Measurements from ENCODE around the gene TMEM272.

The TMEM272 gene

DNA sequence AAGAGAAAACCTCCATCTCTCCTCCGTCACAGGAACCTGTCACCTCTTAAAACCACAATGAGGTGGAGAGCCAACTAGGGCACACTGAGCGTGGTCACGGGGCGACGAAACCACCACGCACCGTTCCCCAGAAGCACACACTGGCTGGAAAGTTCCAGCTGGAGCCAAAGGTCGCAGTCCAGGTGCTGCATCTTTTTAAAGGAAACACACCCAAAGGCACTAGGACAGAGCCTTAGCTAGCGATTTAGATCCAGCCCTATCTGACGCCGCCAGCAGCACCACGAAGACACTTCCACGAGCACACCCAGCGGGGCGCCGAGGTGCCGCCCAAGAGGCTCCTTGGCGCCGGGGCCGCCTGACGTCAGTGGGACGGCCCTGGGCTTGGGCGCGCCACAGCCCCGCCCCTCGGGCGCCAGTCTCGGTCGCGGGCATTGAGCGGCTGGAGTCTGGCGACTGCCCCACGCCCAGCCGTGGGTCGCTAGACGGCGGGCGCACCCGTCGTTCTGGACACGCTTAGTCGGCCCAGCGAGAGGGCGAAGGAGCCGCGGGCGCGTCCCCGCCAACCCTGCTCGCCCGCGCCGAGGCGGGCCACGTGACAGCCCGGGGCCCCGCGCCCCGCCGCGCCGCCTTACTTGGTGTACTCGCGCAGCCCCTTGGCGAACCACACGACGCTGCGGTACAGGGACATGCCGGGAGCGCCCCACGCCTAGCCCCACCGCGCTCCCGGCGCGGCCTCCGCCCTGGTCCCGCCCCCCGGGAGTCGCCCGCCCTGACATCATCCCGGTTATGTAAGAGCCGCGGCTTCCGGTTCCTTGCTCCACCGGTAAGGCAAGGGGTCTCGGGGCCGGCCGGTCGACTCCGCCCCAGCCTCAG, 41.3 kb downstream of the TMEM272 start, which contains the start of gene DHRS12:
TSS of gene DHRS12 (minus strand) at position 742 of the 873 bp plus-strand sequence. CDS start 4,504 bp downstream, outside the sequence.
- TF ChIP-seq, protein P1, sequence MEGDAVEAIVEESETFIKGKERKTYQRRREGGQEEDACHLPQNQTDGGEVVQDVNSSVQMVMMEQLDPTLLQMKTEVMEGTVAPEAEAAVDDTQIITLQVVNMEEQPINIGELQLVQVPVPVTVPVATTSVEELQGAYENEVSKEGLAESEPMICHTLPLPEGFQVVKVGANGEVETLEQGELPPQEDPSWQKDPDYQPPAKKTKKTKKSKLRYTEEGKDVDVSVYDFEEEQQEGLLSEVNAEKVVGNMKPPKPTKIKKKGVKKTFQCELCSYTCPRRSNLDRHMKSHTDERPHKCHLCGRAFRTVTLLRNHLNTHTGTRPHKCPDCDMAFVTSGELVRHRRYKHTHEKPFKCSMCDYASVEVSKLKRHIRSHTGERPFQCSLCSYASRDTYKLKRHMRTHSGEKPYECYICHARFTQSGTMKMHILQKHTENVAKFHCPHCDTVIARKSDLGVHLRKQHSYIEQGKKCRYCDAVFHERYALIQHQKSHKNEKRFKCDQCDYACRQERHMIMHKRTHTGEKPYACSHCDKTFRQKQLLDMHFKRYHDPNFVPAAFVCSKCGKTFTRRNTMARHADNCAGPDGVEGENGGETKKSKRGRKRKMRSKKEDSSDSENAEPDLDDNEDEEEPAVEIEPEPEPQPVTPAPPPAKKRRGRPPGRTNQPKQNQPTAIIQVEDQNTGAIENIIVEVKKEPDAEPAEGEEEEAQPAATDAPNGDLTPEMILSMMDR (conservative IDR thresholded peaks at IDR 0.05), result peak; percentile 14; the same call in 1 of the 2 replicates
- H3K27ac ChIP-seq, result peak within 1 kb of the TSS; percentile 95

DNA sequence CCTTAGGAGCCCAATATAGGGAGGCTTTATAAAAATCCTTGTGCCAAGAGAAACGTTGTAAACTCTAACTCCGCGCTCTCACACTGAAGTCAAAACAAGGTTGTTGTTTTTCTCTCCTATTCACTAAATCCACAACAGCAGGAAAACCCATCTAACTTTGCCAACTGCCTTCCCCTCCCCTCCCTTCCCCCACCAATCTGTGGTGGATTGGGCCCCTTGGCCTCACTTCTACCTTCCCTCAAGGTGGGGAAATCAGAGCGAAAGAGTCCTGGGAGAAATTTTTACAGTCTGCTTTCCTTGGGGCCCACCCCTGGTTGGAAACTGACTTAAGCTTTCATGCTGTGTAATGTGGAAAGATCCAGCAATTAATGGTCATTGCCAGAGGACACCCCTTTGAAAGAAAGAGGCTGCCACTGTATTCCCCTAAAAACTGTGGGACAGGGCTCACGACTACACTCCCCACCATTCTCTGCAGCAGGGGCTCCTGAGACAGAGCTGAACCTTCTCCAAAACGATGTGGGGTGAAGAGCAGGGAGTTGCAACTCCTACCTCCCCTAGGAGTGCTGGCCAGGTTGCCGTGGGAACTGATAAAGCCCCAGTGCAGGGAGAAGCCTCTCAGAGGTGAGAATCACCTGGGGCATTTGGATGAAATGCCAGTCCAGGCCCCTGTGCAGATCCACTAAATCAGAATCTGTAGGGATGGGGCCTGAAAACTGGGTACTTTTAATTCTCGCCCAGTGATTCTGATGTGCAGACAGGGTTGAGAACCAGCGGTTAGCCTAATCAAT, 42.2 kb downstream of the TMEM272 start:
- TF ChIP-seq, protein P1 (conservative IDR thresholded peaks at IDR 0.05), result no peak
- peak overlapping the region; percentile 95 for H3K27ac ChIP-seq

DNA sequence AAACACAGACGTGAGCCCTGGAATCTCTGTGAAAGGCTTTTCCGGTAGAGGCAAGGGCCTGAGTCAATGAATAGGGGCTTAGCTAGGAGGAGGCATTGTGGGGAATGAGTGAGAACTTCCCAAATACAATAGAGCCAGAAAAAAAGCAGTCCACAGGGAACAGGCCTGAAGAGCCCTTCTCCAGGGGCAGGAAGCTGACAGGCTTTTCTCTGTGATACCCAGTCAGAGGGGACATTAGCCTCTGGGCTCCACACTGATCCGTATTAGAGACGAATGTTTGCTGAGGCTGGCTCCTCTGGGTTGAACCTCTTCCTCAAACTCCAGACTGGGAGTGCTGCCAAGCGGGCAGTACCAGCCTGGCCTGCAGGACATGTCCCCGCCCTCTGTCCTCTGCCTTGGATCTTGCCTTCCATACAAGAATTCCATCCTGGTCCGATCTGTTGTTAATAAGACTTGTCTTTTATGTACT, 43.3 kb downstream of the TMEM272 start:
- peak overlapping the region; percentile 95 for H3K27ac ChIP-seq
- TF ChIP-seq, protein P1 (conservative IDR thresholded peaks at IDR 0.05), result no peak

DNA sequence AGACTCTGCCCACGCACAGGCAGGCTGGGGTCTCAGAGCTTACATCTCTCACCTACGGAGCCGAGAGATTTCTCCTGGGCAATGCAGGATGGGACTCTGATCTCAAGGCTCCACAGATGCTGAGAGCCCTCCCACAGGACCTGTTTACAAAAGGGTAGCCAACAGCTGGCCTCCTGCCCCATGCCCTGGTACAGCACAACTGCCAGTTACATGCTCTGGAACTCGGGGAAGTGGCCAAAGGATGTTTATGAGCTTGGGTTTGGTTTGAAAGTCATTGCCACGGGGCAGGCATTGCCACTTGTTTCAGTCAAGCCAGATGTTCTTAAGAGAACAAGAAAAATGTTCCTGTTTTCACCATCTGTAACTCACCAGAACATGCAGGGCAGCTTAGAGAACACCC, 44.5 kb downstream of the TMEM272 start:
- no peak overlapping the region for H3K27ac ChIP-seq
- TF ChIP-seq, protein P1 (conservative IDR thresholded peaks at IDR 0.05), result no peak

DNA sequence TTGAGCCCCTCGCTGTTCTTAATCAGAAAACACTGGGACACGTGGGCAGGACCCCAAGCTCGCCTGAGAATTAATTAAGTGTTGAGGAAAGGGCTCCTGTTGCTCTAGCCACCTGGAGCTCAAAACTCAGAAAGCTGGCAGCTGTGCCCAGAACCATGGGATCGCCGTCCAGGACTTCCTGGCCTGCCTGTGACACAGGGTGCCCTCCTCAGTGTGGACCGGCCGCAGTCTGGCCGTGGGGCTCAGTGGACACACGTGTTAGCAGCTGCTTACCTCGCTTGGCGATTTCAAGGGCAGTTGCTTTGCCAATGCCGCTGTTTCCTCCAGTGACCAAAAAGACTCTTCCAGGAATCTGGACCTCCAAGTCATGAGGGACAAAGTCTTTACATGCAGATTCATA, 45.7 kb downstream of the TMEM272 start:
- no peak overlapping the region for H3K27ac ChIP-seq
- TF ChIP-seq, protein P1 (conservative IDR thresholded peaks at IDR 0.05), result no peak

DNA sequence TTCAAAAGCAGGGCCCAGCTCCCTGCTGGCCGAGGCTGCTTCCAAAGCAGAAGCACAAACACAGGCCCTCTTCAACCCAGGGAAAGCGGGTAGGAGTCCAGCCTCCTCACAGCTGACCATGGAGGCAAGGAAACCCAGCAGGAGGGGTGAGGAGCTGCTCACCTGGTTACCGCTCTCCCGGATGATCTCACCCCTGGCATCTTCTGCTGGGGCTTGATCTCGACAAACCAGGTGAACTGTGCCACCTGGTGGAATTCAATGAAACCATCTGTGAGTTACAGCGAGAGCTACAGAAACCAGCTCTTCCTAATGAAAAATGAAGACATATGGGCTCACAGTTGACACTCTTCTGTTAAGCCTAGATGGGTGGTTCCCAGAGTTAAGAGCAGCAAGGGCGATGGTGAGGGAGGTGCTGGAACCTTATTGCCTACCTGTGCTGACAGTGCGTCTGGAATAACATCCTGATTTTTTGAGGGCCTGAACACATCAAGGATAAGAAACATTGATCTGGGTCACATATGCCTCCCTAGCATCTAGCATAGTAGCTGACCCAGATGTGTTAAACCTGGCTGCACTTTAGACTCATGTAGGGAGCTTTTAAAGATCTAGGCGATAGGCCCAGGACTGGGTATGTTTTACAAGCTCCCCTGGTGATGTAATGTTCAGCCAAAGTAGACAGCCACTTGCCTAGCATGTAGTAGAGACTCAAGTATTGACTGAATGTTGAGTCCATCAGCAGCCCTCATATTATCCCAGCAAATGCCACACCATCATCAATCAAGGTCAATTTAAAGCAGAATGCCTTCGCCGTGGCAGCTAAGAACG, 47.1 kb downstream of the TMEM272 start:
- TF ChIP-seq, protein P1 (conservative IDR thresholded peaks at IDR 0.05), result peak; percentile 80
- H3K27ac ChIP-seq, result peak overlapping the region; percentile 44
